Measurements from ENCODE around the gene TNKS1BP1. TPM values are rescaled to one million over a fixed set of nuclear protein-coding genes. Genes with fewer than 3 reads are reported as not detected.

The TNKS1BP1 gene
- total and polyA plus RNA-seq, 9 of the 15 experiments (the other 6 are each of a cell fraction or from before 2014, with no cell fraction given), result 1.1 to 47.2 (median 10.9) TPM

GRCh38 chr11:57353852-57354251, 29.1 kb upstream of the TNKS1BP1 start:
- in situ Hi-C loops (cut with MboI) (no loop called here), intact Hi-C loops (cut with micrococcal nuclease) (loop anchor here (2.0 kb wide), 1 partner anchor 213 kb away; the partner anchor contains the start of gene UBE2L6)
- FAIRE-seq (no peak), ATAC-seq (peak; percentile 61), DNase-seq (ENCODE audit: extremely low read depth in 1 of 4, low spot score in 3 of 4) (peak in 1 of 4 experiments; percentile 52)
- H4K20me1 ChIP-seq (replicated peaks; ENCODE audit: control insufficient read depth, insufficient read depth, low read length), result no peaks in the 10 kb centered on the region
- H3K27ac ChIP-seq (ENCODE audit: extremely low read depth, low read depth, low read length), result peak overlapping the region; percentile 49; the same call in 1 of the 3 replicates
- H2AFZ ChIP-seq (ENCODE audit: low read depth, low read length), result peak overlapping the region; percentile 83
- POLR2A ChIA-PET, result interaction anchor here (0.6 to 1.7 kb wide), 4 partner anchors 10 to 48 kb away, joined by 3 to 5 read pairs (median 4); partner anchors contain the start of gene SSRP1
- no peak overlapping the region for H3K4me2 ChIP-seq (ENCODE audit: insufficient read depth, low read length)
- H3K9me1 ChIP-seq (ENCODE audit: control insufficient read depth, insufficient read depth, low read length), result no peaks in the 10 kb centered on the region
- H3K4me1 ChIP-seq (replicated peaks in 1 of 2; ENCODE audit: control insufficient read depth in 2 of 2, insufficient read depth in 2 of 2, low read length in 2 of 2), result peaks cover 23 to 39% of the 10 kb centered on the region in 2 experiments
- no peaks in the 10 kb centered on the region for H3K27me3 ChIP-seq (ENCODE audit: control insufficient read depth in 2 of 2, insufficient read depth in 2 of 2, low read length in 2 of 2)
- H3K9ac ChIP-seq (ENCODE audit: insufficient read depth in 1 of 2, low read depth in 2 of 2, low read length in 2 of 2), result peak overlapping the region in 1 of 2 experiments; percentile 23; a peak in 2 of 4 replicates
- H3K79me2 ChIP-seq (ENCODE audit: control insufficient read depth, insufficient read depth, low read length), result no peaks in the 10 kb centered on the region
- H3K9me3 ChIP-seq (replicated peaks; ENCODE audit: control insufficient read depth, insufficient read depth, low read depth, low read length), result 0 out of 2 replicates have a peak, but pooled peaks cover 4% of the 10 kb centered on the region
- no TSS peak for BruUV-seq (replicated peaks)
- 7% methylated on average over 4 of the region's 4 CpGs for WGBS (ENCODE audit: insufficient coverage, low coverage, missing lambda C conversion rate)
- H3K4me3 ChIP-seq, result no peak overlapping the region
- no peaks in the 10 kb centered on the region for H3K36me3 ChIP-seq (ENCODE audit: control insufficient read depth, insufficient read depth, low read length)
- CTCF ChIA-PET (ENCODE audit: low intra/inter-chr PET ratio), result no interaction called here
- TF ChIP-seq TOE1 (IDR thresholded peaks at IDR 0.05; ENCODE audit: borderline replicate concordance) (no peak), TOE1 (CRISPR knock-in tag; IDR thresholded peaks at IDR 0.05; ENCODE audit: borderline replicate concordance, low read depth) (no peak), ATF7 (IDR thresholded peaks at IDR 0.05) (peak; percentile 74), HMGXB4 (CRISPR knock-in tag; IDR thresholded peaks at IDR 0.05) (no peak), HOXB6 (CRISPR knock-in tag; IDR thresholded peaks at IDR 0.05; ENCODE audit: borderline replicate concordance) (no peak), NR2C2 (CRISPR knock-in tag; IDR thresholded peaks at IDR 0.05) (no peak), NR2C2 (tag; IDR thresholded peaks at IDR 0.05) (peak; percentile 71), MEIS2 (IDR thresholded peaks at IDR 0.05; ENCODE audit: partially characterized antibody) (peak; percentile 46), GABPA (tag; conservative IDR thresholded peaks at IDR 0.05; ENCODE audit: low read depth) (peak; percentile 76), ZBTB40 (IDR thresholded peaks at IDR 0.05) (0 out of 2 replicates have a peak, but pooled peaks have one; percentile 35), ZBTB40 (CRISPR knock-in tag; IDR thresholded peaks at IDR 0.05) (no peak), MCM5 (IDR thresholded peaks at IDR 0.05; ENCODE audit: low read depth) (no peak), WHSC1 (IDR thresholded peaks at IDR 0.05; ENCODE audit: low read length) (no peak)

Data from K562 (cell line).